ENCODE measurements around the gene DUS1L. TPM values are rescaled to one million over a fixed set of nuclear protein-coding genes. Genes with fewer than 3 reads are reported as not detected.

DUS1L gene
- total RNA-seq, 1 donor from 2014 or later = 35.7 TPM

DNA sequence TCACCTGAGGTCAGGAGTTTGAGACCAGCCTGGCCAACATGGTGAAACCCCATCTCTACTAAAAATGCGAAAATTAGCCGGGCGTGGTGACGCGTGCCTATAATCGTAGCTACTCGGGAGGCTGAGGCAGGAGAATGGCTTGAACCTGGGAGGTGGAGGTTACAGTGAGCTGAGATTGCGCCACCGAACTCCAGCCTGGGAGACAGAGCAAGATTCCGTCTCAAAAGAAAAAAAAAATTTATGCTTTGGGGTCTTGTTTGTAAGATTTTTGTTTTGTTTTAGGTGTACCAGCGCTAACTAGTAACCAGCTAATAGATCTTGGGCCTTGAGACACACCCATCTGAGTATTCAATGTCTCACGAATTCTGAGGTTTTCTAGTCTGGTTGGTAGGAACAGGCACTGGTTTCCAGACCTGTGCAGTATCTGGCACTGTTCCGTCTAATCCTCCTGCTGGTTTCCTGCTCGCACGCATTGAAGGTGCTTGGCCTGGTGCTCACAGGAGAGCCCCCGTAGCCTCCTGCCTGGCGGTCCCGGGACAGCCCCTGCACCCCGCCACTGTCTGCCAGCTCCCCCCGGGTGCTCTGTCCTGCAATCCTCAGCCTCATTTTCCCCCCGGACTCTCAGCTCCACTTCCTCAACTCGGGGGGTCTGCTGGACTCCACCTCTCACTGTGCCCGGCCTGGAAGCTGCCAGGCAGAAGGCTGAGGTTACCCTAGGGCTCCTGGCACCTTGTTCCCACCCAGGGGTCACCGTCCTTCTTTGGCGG, 10.6 kb upstream of the DUS1L start:
- DNase-seq = no peak

GRCh38 chr17:82073446-82073845, 7.8 kb upstream of the DUS1L start:
- DNase-seq = no peak

GRCh38 chr17:82072827-82073226, 7.2 kb upstream of the DUS1L start:
- no peak for DNase-seq

DNA sequence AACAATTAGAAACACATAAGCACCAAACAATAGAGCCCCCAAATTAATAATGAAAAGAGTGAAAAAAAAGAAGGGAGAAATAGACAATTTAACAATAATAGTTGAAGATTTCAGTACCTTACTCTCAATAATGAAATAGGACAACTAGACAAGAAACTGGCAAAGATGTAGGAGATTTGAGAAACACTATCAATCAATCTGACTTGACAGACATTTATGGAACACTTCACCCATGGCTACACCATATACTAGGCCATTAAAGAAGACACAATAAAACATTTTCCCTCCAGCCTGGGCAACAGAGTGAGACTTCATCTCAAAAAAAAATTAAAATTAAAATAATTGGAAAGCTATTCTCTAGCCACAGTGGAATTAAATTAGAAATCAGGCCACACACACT, 5.0 kb upstream of the DUS1L start:
- DNase-seq = no peak

DNA sequence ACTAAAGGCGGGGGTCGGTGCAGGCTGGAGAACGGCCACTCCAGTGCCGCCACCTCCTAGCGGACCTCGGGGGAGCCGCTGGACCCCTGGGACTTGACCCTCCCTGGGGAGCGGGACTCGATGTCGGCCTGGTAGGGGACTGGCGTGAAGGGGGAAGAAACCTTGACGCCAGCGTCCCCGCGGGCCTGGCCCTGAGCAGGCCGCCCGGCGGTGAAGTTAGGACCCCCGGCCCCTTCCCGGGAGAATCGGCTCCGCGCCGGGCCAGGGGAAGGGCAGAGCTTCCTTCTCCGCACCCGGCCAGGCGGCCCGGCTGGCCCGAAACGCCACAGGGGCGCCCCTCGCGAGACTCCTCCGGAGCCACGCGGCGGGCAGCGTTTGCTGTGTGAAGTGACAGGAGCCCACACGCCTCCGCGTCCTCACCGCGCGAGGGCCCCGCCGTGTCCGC, 389 bp downstream of the DUS1L start:
- DNase-seq = no peak

- DNase-seq = no peak
Measured at GRCh38 chr17:82064433-82065192, 991 bp downstream of the DUS1L start.

- no peak for DNase-seq
Measured at GRCh38 chr17:82063424-82064415, 1.9 kb downstream of the DUS1L start.

- DNase-seq = no peak
Measured at GRCh38 chr17:82062984-82063368, 2.6 kb downstream of the DUS1L start.

- DNase-seq = no peak
Measured at GRCh38 chr17:82062076-82062983, 3.3 kb downstream of the DUS1L start.

- no peak for DNase-seq
Measured at GRCh38 chr17:82061047-82061925, 4.3 kb downstream of the DUS1L start.

DNA sequence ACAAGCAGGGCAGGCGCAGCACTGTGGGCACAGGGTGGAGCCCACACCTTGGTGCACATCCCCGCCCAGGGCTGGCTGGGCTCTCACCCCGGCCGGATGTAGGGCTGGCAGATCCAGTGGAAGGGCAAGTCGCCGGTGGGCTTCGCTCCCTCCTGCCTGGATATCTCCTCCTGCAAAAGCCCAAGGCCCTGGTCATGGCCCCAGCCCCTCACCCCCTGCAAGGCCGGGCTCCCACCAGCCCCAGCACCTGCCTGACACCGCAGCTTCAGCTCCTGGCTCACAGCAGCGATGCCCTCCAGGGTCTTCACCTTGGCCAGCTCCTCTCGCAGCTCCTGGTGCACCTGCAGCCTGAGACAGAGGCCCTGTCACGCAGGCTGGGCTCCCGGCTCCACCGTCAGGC, 5.0 kb downstream of the DUS1L start:
- no peak for DNase-seq

DNA sequence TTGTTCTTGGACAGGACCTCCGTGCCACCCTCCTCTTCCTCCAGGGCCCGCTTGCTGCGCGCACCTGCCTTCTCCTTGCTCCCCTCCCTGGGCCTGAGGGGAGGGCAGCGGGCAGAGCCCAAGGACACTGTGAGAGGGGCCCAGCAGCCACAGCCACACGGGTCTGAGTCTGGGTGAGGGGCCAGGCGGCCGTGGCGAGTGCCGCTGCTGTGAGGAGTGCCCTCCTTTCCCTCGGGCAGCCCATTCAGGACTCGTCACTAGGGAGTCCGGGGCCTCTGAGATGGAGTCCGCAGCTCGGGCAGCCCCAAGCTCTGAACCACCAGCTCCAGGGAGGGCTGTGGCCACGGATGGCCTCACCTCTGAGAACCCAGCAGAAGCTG, 5.6 kb downstream of the DUS1L start:
- DNase-seq = no peak

- DNase-seq = no peak
Measured at GRCh38 chr17:82059272-82060000, 6.2 kb downstream of the DUS1L start.

DNA sequence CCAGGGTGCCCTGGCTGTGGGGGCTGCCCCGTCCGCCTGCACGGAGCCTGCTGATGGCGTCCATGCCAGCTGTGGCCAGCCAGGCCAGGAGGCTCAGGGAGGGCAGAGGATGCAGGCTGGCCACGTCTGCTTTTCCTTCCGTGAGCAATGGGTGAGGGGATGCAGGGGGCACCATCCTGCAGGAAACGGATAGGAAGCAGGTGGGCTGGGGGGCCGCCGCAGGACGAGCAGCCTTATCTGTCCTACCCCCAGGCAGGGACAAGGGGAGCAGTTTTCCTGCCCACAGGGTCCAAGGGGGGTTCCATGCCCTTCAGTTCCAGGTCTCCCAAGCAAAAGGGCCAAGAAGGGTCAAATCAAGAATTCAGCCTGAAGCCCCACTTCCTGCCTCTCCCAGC, 6.8 kb downstream of the DUS1L start:
- DNase-seq = no peak

- DNase-seq = no peak
Measured at GRCh38 chr17:82058230-82058854, 7.3 kb downstream of the DUS1L start.

- no peak for DNase-seq
Measured at GRCh38 chr17:82056729-82057621, 8.6 kb downstream of the DUS1L start.

DNA sequence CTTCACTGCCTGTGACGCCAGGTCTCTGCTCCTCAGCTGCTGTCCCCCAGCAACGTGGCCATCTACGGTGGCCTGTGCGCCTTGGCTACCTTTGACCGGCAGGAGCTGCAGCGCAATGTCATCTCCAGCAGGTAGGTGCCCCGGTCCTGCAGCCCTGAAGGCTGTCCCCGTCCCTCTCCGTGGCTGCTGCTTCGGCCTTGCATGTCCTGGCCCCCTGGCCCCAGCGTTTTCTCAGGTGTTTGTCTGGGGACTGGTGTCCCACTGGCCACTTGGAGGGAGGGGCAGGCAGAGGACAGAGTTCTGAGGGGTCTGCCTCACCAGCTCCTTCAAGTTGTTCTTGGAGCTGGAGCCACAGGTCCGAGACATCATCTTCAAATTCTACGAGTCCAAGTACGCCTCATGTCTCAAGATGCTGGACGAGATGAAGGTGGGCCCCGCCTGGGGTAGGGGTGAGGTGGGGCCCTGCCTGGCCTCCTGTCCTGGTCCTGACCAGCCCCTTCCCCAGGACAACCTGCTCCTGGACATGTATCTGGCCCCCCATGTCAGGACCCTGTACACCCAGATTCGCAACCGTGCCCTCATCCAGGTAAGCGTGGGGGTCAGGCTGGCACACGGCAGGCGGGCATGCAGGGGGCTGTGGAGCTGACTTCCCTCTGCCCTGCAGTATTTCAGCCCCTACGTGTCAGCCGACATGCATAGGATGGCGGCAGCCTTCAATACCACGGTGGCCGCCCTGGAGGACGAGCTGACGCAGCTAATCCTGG, 9.5 kb downstream of the DUS1L start:
- DNase-seq = no peak

All from skin of body (tissue), 2 donors.